GM23338 (cell line): ENCODE measurements around the gene RNF223. TPM values are rescaled to one million over a fixed set of nuclear protein-coding genes. Genes with fewer than 3 reads are reported as not detected.

Experiments used
- ATAC-seq: fragments of 200-7000 bp; cut with Tn5 transposase; 3 replicates; pipeline ENCODE4 v1.9.1; 2020
- DNase-seq: peaks from one replicate; pipeline ENCODE4 v3.0.0-alpha.2; 2015; ENCODE audit warnings: low spot score
- H2AFZ ChIP-seq: fragments of 200-600 bp; sonication (generic); 2 replicates; pipeline ENCODE4 v1.8.0; 2016; ENCODE audit warnings: antibody characterized with exemption, mild to moderate bottlenecking, moderate library complexity
- H3F3A ChIP-seq: fragments of 200-600 bp; sonication (generic); replicated peaks from 2 replicates; pipeline ENCODE4 v1.8.0; 2017; ENCODE audit warnings: antibody characterized with exemption, mixed run types, low read depth
- H3K27ac ChIP-seq: fragments of 200-600 bp; sonication (generic); 2 replicates; pipeline ENCODE4 v1.6.1; 2016; ENCODE audit warnings: low read depth
- H3K27me3 ChIP-seq: fragments of 200-600 bp; sonication (generic); 2 replicates; pipeline ENCODE4 v1.8.0; 2016; ENCODE audit warnings: mild to moderate bottlenecking, mixed run types, moderate library complexity; ENCODE audit not compliant: insufficient read depth
- H3K36me3 ChIP-seq: fragments of 200-600 bp; sonication (generic); 2 replicates; pipeline ENCODE4 v1.8.0; 2016; ENCODE audit warnings: mild to moderate bottlenecking; ENCODE audit not compliant: insufficient read depth
- H3K4me1 ChIP-seq: fragments of 200-600 bp; sonication (generic); 2 replicates; pipeline ENCODE4 v1.8.0; 2016; ENCODE audit warnings: mild to moderate bottlenecking, moderate library complexity; ENCODE audit not compliant: insufficient read depth
- H3K4me2 ChIP-seq: fragments of 200-600 bp; sonication (generic); 2 replicates; pipeline ENCODE4 v1.7.1; 2017; ENCODE audit warnings: mixed run types
- H3K4me3 ChIP-seq: fragments of 200-600 bp; sonication (generic); 2 replicates; pipeline ENCODE4 v1.6.1; 2016; ENCODE audit warnings: mixed run types
- H3K79me2 ChIP-seq: fragments of 200-600 bp; sonication (generic); replicated peaks from 2 replicates; pipeline ENCODE4 v1.8.0; 2017; ENCODE audit warnings: mild to moderate bottlenecking; ENCODE audit not compliant: insufficient read depth
- H3K9me2 ChIP-seq: fragments of 200-600 bp; sonication (generic); 2 replicates; pipeline ENCODE4 v1.8.0; 2017; ENCODE audit not compliant: insufficient read depth
- H4K20me1 ChIP-seq: fragments of 200-600 bp; sonication (generic); replicated peaks from 2 replicates; pipeline ENCODE4 v1.8.0; 2017; ENCODE audit warnings: mild to moderate bottlenecking; ENCODE audit not compliant: insufficient read depth
- H3K27ac Mint-ChIP-seq: 2 replicates; pipeline ENCODE4 v1.8.0; 2020; ENCODE audit warnings: inconsistent platforms, mild to moderate bottlenecking, moderate library complexity, mixed read lengths
- H3K27me3 Mint-ChIP-seq: 3 replicates; pipeline ENCODE4 v1.8.0; 2022; ENCODE audit warnings: low read depth, mild to moderate bottlenecking, moderate library complexity, mixed read lengths, inconsistent platforms; ENCODE audit not compliant: insufficient read depth, poor library complexity
- H3K36me3 Mint-ChIP-seq: 3 replicates; pipeline ENCODE4 v1.8.0; 2021; ENCODE audit warnings: low read depth, mild to moderate bottlenecking, inconsistent platforms, moderate library complexity, mixed read lengths
- H3K4me1 Mint-ChIP-seq: 3 replicates; pipeline ENCODE4 v1.8.0; 2020; ENCODE audit warnings: mild to moderate bottlenecking, inconsistent platforms, mixed read lengths
- H3K4me3 Mint-ChIP-seq: 3 replicates; pipeline ENCODE4 v1.8.0; 2021; ENCODE audit warnings: moderate library complexity, mild to moderate bottlenecking, inconsistent platforms, mixed read lengths
- H3K9me3 Mint-ChIP-seq: 3 replicates; pipeline ENCODE4 v1.8.0; 2020; ENCODE audit warnings: moderate library complexity, mild to moderate bottlenecking, inconsistent platforms, mixed read lengths
- CREB1 ChIP-seq: fragments of 250-450 bp; sonication (Bioruptor Pico); IDR thresholded peaks from 2 replicates; pipeline ENCODE4 v1.5.0; 2020; ENCODE audit warnings: low read depth, mild to moderate bottlenecking, moderate library complexity
- CTCF ChIP-seq, 2 experiments: fragments of 200-600 bp in 1 of 2; sonication (generic) in 1 of 2; conservative IDR thresholded peaks; 2 replicates each; pipeline versions ENCODE4 v1.5.1 to v1.6.1; 2016 to 2017; ENCODE audit warnings: antibody characterized with exemption in 2 of 2, low read depth in 2 of 2, mild to moderate bottlenecking in 2 of 2, moderate library complexity in 1 of 2
- ETS1 ChIP-seq: IDR thresholded peaks from 2 replicates; pipeline ENCODE4 v1.6.1; 2016; ENCODE audit warnings: antibody characterized with exemption
- EZH2 ChIP-seq: fragments of 200-600 bp; sonication (generic); IDR thresholded peaks from one replicate; pipeline ENCODE4 v1.8.0; 2017; ENCODE audit warnings: antibody characterized with exemption, mild to moderate bottlenecking, low read depth; ENCODE audit not compliant: unreplicated experiment
- EZH2phosphoT487 ChIP-seq: fragments of 200-600 bp; sonication (generic); IDR thresholded peaks from one replicate; pipeline ENCODE4 v1.8.1; 2018; ENCODE audit warnings: antibody characterized with exemption; ENCODE audit not compliant: unreplicated experiment
- JUNB ChIP-seq: IDR thresholded peaks from one replicate; pipeline ENCODE4 v1.6.1; 2016; ENCODE audit warnings: antibody characterized with exemption; ENCODE audit not compliant: unreplicated experiment
- NANOG ChIP-seq: IDR thresholded peaks from 2 replicates; pipeline ENCODE4 v1.6.1; 2016; ENCODE audit warnings: antibody characterized with exemption, borderline replicate concordance
- POLR2AphosphoS5 ChIP-seq: IDR thresholded peaks from 2 replicates; pipeline ENCODE4 v1.6.1; 2016; ENCODE audit warnings: antibody characterized with exemption, low read depth
- REST ChIP-seq: IDR thresholded peaks from one replicate; pipeline ENCODE4 v1.6.1; 2018; ENCODE audit warnings: antibody characterized with exemption; ENCODE audit not compliant: unreplicated experiment
- STAT1 ChIP-seq: IDR thresholded peaks from one replicate; pipeline ENCODE4 v1.6.1; 2016; ENCODE audit warnings: antibody characterized with exemption; ENCODE audit not compliant: unreplicated experiment
- ZNF114 ChIP-seq: fragments of 250-450 bp; sonication (Bioruptor Pico); IDR thresholded peaks from 2 replicates; pipeline ENCODE4 v1.5.0; 2020; ENCODE audit warnings: mild to moderate bottlenecking, moderate library complexity
- ZNF331 ChIP-seq: fragments of 250-450 bp; sonication (Bioruptor Pico); IDR thresholded peaks from 2 replicates; pipeline ENCODE4 v1.5.0; 2020; ENCODE audit warnings: low read depth, mild to moderate bottlenecking, moderate library complexity
- ZNF462 ChIP-seq: fragments of 250-450 bp; sonication (Bioruptor Pico); IDR thresholded peaks from 2 replicates; pipeline ENCODE4 v1.5.0; 2020; ENCODE audit warnings: mild to moderate bottlenecking, moderate library complexity
- polyA plus RNA-seq: library from polyadenylated mRNA; unstranded; fragments of >200 nt; fragmentation: Nextera tagmentation; extraction: Ambion mirVana; gene quantifications from 2 replicates; pipeline ENCODE4 v1.2.1, GENCODE V29; 2016
- total RNA-seq: library from RNA; depleted of rRNA; stranded (reverse); fragments of >200 nt; shearing (Covaris generic); gene quantifications from 2 replicates; pipeline ENCODE4 v1.2.3, GENCODE V29; 2014

Gene RNF223
- total and polyA plus RNA-seq, 2 experiments from 2014 or later, result not detected

GRCh38 chr1:1053022-1053421 lies 21.1 kb downstream of the RNF223 start:
- H4K20me1 ChIP-seq, result no peaks in the 10 kb centered on the region; the same call in 1 of the 2 replicates
- no peak overlapping the region for H3K27ac Mint-ChIP-seq
- H3F3A ChIP-seq, result 0 out of 2 replicates have a peak, but pooled peaks cover 13% of the 10 kb centered on the region
- no peak overlapping the region for H3K27ac ChIP-seq
- H3K9me3 Mint-ChIP-seq, result peaks cover 2% of the 10 kb centered on the region; the same call in 1 of the 3 replicates
- no peaks in the 10 kb centered on the region; the same call in 1 of the 2 replicates for H3K4me1 ChIP-seq
- no peak overlapping the region for H2AFZ ChIP-seq
- no peak overlapping the region for H3K4me2 ChIP-seq
- TF ChIP-seq STAT1 (no peak), ZNF331 (CRISPR knock-in tag) (no peak), NANOG (no peak), ZNF462 (CRISPR knock-in tag) (no peak), CTCF (conservative IDR thresholded peaks at IDR 0.05; ENCODE audit: low read depth in 2 of 2) (no peak), JUNB (no peak), EZH2phosphoT487 (no peak), CREB1 (CRISPR knock-in tag) (no peak), ZNF114 (CRISPR knock-in tag) (no peak), REST (no peak), POLR2AphosphoS5 (no peak), ETS1 (no peak), EZH2 (no peak)
- no peak overlapping the region for H3K4me3 ChIP-seq
- H3K36me3 ChIP-seq, result peaks cover 4% of the 10 kb centered on the region; the same call in 1 of the 2 replicates
- H3K4me1 Mint-ChIP-seq, result no peaks in the 10 kb centered on the region
- H3K27me3 Mint-ChIP-seq, result peaks cover 16% of the 10 kb centered on the region
- H3K36me3 Mint-ChIP-seq, result peaks cover 21% of the 10 kb centered on the region
- H3K9me2 ChIP-seq, result no peaks in the 10 kb centered on the region
- H3K79me2 ChIP-seq, result no peaks in the 10 kb centered on the region
- DNase-seq, result no peak
- no peak for ATAC-seq
- no peak overlapping the region for H3K4me3 Mint-ChIP-seq
- H3K27me3 ChIP-seq, result peaks cover 8% of the 10 kb centered on the region
